SU-DHL-6 (cell line): ENCODE results near the gene HK2.

Experiments
- EZH2phosphoT487 ChIP-seq: fragments of 200-600 bp; sonication (generic), shearing (Covaris generic); conservative IDR thresholded peaks from 2 replicates; pipeline ENCODE4 v1.6.1; 2018; ENCODE audit warnings: mild to moderate bottlenecking, antibody characterized with exemption, low read length, moderate library complexity, mixed read lengths
- TF ChIP-seq, protein P1 (sequence below): fragments of 200-600 bp; sonication (generic); IDR thresholded peaks from one replicate; pipeline ENCODE4 v1.5.1; 2017; ENCODE audit warnings: antibody characterized with exemption, mild to moderate bottlenecking, low read length, moderate library complexity; ENCODE audit not compliant: insufficient read depth, poor library complexity, severe bottlenecking

DNA sequence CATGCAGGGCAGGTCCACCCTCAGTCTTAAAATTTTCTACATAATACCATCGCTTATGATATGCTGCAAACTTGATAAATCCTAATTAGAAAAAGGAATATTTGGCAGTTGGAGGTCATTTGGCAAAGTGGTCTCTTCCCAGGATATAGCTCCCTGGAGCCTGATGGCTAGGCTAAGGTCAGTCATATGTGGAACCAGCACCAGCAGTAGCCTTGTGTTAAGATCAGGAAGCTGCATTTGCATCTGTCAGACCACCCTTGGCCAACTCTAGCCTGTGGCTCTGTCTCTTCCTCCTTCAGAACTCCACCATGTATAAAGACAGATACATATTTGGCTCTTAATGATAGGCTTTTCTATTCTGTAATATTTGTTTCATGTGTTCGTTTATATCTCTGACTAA is 5.4 kb upstream of the HK2 start:
- TF ChIP-seq, protein P1, sequence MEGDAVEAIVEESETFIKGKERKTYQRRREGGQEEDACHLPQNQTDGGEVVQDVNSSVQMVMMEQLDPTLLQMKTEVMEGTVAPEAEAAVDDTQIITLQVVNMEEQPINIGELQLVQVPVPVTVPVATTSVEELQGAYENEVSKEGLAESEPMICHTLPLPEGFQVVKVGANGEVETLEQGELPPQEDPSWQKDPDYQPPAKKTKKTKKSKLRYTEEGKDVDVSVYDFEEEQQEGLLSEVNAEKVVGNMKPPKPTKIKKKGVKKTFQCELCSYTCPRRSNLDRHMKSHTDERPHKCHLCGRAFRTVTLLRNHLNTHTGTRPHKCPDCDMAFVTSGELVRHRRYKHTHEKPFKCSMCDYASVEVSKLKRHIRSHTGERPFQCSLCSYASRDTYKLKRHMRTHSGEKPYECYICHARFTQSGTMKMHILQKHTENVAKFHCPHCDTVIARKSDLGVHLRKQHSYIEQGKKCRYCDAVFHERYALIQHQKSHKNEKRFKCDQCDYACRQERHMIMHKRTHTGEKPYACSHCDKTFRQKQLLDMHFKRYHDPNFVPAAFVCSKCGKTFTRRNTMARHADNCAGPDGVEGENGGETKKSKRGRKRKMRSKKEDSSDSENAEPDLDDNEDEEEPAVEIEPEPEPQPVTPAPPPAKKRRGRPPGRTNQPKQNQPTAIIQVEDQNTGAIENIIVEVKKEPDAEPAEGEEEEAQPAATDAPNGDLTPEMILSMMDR = no peak
- no peak for TF ChIP-seq EZH2phosphoT487
